NCI-H1417 treated with DMSO at 0.1 percent for 48 hours (cell line): Measurements from ENCODE around the gene RUNX3.
"Not testable (repeated sequence)": the region's sequence is repeated elsewhere in the genome, so short reads cannot be mapped to it uniquely, and the experiment has no call there.

Experiments used
- DNase-seq: peaks from one replicate; lab custom pipeline; 2025; lab: John Stamatoyannopoulos, UW

RUNX3 gene

GRCh38 chr1:24930260-24931145, at the start of gene RUNX3:
TSS of gene RUNX3 (minus strand) at chr1:24930276. CDS start at chr1:24929868, 408 bp downstream.
- no peak for DNase-seq

GRCh38 chr1:24979232-24979631, 49.2 kb upstream of the RUNX3 start:
- DNase-seq = not testable (repeated sequence)

GRCh38 chr1:24978383-24979032, 48.4 kb upstream of the RUNX3 start:
- DNase-seq = no peak

- DNase-seq = no peak
These were observed 45.3 kb upstream of the RUNX3 start for GRCh38 chr1:24975391-24975790.

- DNase-seq = no peak
These were observed 43.2 kb upstream of the RUNX3 start for GRCh38 chr1:24973315-24973714.

GRCh38 chr1:24972915-24973242, 42.8 kb upstream of the RUNX3 start:
- DNase-seq = no peak

- no peak for DNase-seq
These were observed 42.3 kb upstream of the RUNX3 start for GRCh38 chr1:24972221-24972914.

GRCh38 chr1:24970926-24971875, 41.1 kb upstream of the RUNX3 start:
- no peak for DNase-seq

GRCh38 chr1:24970399-24970753, 40.3 kb upstream of the RUNX3 start:
- DNase-seq = no peak

GRCh38 chr1:24969596-24970398, 39.7 kb upstream of the RUNX3 start:
- DNase-seq = no peak

GRCh38 chr1:24968941-24969585, 39.0 kb upstream of the RUNX3 start:
- DNase-seq = no peak

- no peak for DNase-seq
These were observed 37.9 kb upstream of the RUNX3 start for GRCh38 chr1:24967962-24968361.

GRCh38 chr1:24967555-24967954, 37.5 kb upstream of the RUNX3 start:
- no peak for DNase-seq

GRCh38 chr1:24966724-24967346, 36.8 kb upstream of the RUNX3 start:
- DNase-seq = no peak

- no peak for DNase-seq
These were observed 36.1 kb upstream of the RUNX3 start for GRCh38 chr1:24966121-24966723.

- no peak for DNase-seq
These were observed 35.5 kb upstream of the RUNX3 start for GRCh38 chr1:24965571-24965930.

- no peak for DNase-seq
These were observed 34.9 kb upstream of the RUNX3 start for GRCh38 chr1:24964811-24965570.

GRCh38 chr1:24963943-24964693, 34.0 kb upstream of the RUNX3 start:
- DNase-seq = no peak
